Adrenal gland (tissue), 5 donors: ENCODE data around the gene ENDOU.

Source experiments
- CTCF ChIP-seq, 6 experiments: fragments of 450-650 bp in 4 of 6; fragments of 200-600 bp in 2 of 6; sonication (generic) in 1 of 6; IDR thresholded peaks; 1 replicate in 5 of 6; 2 replicates in 1 of 6; pipeline versions ENCODE4 v1.5.1 to v1.8.0; 2016 to 2021; ENCODE audit warnings: antibody characterized with exemption in 6 of 6, mild to moderate bottlenecking in 2 of 6, moderate library complexity in 1 of 6
- POLR2A ChIP-seq, 2 donors: fragments of 450-650 bp; IDR thresholded peaks; one replicate each; pipeline ENCODE4 v1.6.1; 2017; ENCODE audit warnings: antibody characterized with exemption in 2 of 2, mild to moderate bottlenecking in 2 of 2, moderate library complexity in 1 of 2
- donor health status: DM: no; HTN: no; CAD: no.

DNA sequence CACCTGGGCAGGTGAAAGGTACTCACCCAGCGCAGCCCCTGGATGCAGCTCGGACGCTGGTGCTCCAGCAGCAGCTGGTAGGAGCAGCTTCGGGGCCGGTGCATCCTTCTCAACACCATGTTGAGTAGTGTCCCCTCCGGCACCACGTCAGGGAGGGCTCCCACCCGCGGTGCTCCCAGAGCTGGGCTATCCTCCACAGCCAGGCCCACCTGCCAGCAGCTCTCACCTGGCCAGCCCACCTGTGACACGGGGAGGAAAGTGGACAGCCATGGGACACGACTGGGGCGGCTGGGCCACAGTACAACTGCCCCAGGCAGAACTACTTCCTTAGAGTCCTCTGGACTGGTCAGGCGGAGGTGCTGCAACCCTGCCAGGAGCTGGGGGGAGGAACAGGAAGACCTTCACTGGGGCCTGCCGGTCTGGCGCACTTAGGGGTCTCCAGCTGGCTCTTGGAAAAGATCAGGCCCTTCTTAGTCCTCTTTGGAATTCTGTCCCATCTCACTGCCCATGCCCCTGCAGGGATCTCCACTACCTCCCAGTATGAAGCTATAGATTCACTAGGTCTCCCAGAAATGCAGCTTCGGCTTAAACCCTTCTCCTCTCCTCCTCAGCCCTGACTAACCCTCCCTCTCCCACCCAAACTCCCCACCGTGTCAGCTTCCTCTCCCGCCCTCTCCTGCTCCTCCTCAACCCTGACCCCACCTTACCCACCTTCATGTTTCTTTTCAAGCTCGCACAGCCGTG lies 32.7 kb upstream of the ENDOU start:
- TF ChIP-seq CTCF (IDR thresholded peaks at IDR 0.05) (no peak), POLR2A (IDR thresholded peaks at IDR 0.05) (no peak)
